EH (cell line): ENCODE results near the gene PROM1.

Experiments used
- DNase-seq: peaks from one replicate; pipeline ENCODE4 v3.0.0-alpha.2; 2015; ENCODE audit warnings: low read depth

Gene PROM1

GRCh38 chr4:15983610-15984009 lies 100.2 kb downstream of the PROM1 start:
- no peak for DNase-seq

DNA sequence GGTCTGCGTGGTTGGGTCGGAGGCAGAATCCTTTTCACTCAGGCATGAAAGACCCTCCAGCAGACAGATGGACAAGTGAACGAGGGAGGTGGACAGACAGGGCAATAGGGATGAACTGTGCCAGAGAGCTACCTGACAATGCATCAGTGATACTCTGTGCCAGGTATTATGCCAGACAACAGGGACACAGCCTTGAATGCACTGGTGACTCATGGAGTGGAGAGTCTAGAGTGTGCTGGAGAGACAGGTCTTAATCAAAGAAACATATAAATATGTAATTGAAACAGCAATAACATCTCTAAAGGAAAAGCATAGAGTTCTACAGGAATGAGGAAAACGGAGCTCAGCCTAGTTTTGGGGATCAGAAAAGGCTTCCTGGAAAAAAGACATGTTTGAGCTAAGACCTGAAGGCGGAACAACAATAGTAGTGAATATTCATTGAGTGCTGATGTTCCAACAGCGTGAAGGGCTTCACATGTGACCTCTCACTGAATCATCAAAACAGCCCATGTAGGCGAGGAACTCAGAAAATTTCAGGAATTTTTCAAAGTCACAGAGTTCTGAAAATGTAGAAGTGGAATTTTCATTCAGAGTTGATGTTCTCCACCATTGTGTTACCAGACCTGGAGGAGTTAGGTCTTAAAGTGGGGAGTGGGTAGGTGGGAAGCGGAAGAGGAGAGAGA lies 100.8 kb downstream of the PROM1 start:
- DNase-seq = peak; percentile 21

- DNase-seq = peak; percentile 8
Observed at GRCh38 chr4:15976456-15977447, 107.1 kb downstream of the PROM1 start.

DNA sequence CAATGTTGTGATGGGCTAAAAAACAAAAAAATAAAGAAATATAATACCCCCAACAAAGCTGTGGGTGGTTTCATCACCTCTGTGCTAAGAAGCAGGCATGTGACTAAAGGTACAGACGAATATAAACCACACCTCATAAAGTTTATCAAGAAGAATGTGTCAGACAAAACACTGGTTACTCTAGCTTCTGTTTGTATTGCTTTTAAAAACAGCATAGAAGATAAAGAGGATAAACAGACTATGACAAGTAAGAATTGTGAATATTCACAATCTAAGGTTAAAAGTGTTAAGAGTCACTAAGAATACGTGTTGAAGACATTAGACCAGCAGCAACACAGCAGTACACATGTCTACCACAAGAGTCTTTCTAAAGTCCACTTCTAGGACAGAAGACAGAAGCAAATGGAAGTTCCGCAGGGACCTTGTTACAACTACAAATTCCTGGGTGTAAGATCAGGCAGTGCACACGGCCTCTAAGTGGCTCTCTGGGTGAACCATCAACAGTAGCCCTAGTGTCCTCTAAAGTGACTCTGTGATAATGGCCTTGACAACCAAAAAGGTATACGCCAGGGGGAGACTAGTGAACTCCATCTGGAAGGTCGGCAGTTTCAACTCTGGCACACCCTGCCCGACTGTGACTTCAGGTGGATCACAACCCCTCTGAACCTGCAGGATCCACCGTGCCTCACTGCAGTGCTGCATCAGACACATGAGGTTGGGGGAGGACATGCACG lies 112.6 kb downstream of the PROM1 start:
- DNase-seq = no peak

GRCh38 chr4:15968551-15969300 lies 115.1 kb downstream of the PROM1 start:
- DNase-seq = no peak

DNA sequence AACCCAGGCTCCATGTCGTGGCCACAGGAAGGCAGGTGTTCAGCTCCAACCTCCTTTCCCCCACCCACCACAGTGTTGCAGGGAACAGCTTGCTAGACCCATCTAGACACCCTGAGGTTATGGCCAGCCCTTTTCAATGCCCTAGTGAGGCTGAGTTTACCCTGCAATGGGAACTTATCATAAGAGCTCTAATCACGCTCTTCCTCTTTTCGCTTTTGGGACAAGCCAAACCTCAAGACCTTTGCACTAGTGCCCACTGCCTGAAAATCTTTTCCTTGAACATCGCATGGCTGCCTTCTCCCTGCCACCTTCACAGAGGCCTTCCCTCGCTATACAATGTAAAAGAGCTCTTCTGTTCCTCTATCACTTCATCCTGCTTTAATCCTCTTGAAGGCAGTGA lies 118.5 kb downstream of the PROM1 start:
- no peak for DNase-seq

GRCh38 chr4:15964159-15964558 lies 119.7 kb downstream of the PROM1 start:
- no peak for DNase-seq

GRCh38 chr4:15963576-15963975 lies 120.2 kb downstream of the PROM1 start:
- DNase-seq = no peak

DNA sequence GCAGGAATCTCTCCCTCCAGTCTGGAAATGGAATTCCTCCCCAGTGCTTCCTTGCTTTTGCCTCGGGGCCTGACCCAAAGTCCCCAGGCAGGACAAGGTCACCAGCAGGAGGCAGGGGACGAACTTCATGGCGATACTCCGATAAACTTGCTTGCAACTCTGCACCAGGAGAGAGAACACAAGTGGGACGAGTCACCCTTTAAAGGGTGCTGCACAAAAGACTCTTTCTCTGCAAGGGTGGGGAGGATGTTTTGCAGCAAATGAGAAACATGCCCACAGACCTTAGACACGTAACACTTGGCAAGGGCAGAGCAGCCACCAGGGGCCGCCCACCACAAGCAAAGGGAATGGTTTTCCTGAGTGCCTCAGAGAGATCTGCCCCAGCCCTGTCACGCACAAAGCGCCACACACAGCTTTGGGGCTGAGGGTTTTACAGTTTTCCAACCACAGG lies 120.8 kb downstream of the PROM1 start, which contains the start of gene FGFBP2:
FGFBP2 (minus strand) TSS at position 175 of the 451 bp plus-strand sequence; CDS start at position 129, 46 bp downstream.
- DNase-seq = peak; percentile 63

DNA sequence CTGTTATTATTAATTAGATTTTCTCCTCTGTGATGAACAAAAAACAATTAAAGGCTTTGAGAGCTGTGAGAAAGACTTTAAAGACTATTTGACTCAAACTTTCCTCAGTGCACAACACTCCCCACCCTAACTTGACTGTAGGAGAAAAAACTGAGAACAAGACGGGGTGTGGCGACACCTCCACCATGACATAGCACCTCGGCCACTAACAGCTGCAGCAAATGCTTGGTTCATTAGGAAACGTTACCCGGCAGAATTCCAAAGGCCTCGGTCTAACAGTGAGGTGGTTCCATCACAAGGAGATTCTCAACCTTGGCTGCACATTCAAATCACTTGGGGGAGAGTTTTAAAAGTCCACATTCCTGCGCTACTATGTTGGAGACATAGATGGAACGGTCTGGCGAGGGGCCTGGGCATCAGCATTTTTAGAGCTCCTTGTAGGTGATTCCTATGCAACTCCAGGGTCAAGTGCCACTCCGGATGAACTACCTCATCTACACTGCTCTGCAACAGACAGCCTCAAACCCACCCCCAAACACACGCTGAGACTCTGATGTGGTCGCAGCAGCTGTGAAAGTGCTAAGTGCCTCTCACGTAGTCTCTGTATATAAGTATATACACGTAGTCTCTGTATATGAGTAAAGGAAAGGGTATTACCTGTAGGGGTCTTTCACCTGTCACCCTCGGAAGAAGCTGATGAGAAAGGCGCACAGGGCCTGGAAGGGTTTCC lies 121.9 kb downstream of the PROM1 start:
- no peak for DNase-seq

DNA sequence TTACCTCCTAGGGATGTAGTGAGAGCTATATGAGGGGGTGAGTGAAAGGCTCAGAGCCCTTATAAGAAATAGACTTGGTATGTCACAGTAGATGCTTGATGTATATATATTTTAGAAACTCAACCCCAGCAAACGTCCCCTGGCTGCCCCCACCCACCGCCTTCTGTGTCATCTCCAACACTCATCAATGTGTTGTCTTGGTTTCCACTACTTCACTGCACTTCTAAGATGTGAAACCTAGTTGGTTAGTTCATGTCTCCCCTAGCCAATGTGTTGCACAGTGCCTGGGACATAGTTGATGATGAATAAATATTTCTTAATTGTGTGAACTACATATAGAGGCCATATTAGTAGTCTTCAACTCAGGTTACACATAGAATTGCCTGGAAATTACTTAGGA lies 125.3 kb downstream of the PROM1 start:
- DNase-seq = no peak

- DNase-seq = peak; percentile 70
Observed at GRCh38 chr4:15956179-15956850, 127.5 kb downstream of the PROM1 start.

DNA sequence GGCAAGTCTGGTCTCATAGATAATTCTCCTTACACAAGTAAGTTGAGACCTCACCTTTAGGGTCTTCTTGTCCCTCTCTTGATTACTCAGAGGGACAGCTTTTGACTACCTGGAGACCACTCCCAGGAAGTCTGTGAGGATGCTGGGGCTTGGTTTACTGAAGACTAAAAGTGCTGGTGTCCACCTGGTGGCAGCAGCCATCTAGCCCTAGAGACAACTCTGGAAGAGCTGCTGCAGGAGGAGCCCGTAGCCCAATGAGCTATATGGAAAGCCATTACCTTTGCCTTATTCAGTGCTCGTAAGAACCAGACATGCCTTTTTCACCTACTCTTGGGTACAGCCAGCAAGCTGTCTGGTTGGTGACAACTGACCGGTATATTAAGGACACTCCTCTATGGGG lies 128.2 kb downstream of the PROM1 start:
- DNase-seq = peak; percentile 21

DNA sequence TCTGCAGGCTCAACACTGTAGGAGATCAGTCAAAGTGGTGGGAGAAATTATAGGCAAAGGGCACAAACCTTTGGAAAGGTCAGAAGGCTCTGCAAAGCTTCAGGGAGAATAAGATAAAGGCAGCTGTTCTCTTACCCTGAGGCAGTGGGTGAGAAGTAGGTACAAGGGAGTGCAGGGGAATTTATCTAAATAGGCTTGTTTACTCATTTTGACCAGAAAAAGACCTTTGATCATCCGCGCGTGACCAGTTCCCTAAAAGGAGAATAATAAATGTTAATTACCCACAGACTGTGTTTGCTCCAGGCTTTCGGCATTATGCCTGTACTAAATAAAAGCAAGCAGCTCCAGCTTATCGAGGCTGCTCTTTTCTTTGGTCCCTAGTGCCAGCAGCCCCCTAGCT lies 130.2 kb downstream of the PROM1 start:
- DNase-seq = no peak

DNA sequence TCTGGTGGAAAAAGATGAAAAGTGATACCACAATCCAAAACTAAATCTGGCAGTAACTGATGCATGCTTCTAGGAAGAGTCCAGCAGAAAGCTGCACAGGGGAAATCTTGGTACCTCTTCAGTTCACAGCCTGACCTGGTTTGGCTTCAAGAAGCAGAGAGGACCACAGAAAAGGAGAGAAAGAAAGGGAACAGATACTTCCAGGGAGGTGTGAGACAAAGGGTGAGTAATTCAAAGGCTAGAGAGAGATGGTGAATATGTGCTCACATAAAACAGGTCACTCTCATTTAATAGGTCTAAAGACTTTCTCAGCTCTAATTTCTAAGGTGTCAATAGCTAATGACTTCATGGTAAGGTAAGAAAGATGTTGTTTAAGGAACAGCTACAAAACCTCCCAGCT lies 132.0 kb downstream of the PROM1 start:
- no peak for DNase-seq

GRCh38 chr4:15948826-15949225 lies 135.0 kb downstream of the PROM1 start:
- no peak for DNase-seq

- DNase-seq = no peak
Observed at GRCh38 chr4:15947684-15948083, 136.1 kb downstream of the PROM1 start.

GRCh38 chr4:15945516-15945915 lies 138.3 kb downstream of the PROM1 start:
- DNase-seq = no peak

DNA sequence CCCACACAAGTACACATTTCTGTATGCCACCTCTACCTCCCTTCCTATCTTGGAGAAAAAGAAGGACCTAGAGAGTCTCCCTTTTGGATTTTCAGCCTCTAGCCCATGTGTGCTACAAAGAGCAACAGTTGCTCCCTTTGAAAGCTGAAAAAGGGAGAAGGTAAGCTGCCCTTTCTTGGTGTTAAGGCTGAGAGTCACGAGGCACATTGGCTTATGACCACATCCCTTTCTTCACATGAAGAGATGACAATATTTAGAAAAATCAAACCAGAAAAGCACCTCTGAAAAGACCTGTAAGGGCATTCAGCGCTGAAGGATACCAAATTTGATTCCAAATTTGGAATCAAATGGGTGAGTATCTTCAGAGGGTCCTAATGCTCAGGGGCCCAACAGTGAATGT lies 138.9 kb downstream of the PROM1 start:
- DNase-seq = no peak

GRCh38 chr4:15942283-15942682 lies 141.5 kb downstream of the PROM1 start:
- no peak for DNase-seq
